CD4-positive, CD25-positive, alpha-beta regulatory T cell (primary cell): ENCODE results near the gene NRL. TPM values are rescaled to one million over a fixed set of nuclear protein-coding genes. Genes with fewer than 3 reads are reported as not detected.
"Not testable (repeated sequence)": the region's sequence is repeated elsewhere in the genome, so short reads cannot be mapped to it uniquely, and the experiment has no call there.

Experiments
- ATAC-seq, 2 donors: fragments of 150-1000 bp; cut with Tn5 transposase; one replicate each; pipeline ENCODE4 v1.10.0; 2021; ENCODE audit warnings: low read depth in 2 of 2, moderate number of reproducible peaks in 2 of 2, moderate library complexity in 1 of 2
- DNase-seq, 3 donors: peaks; one replicate each; pipeline versions ENCODE4 v3.0.0 to v3.0.0-alpha.2; 2012 to 2022; ENCODE audit warnings: mixed read lengths in 1 of 3
- H3K27ac ChIP-seq: one replicate; pipeline ENCODE4 v1.7.0; 2013; ENCODE audit warnings: mild to moderate bottlenecking, low read length; ENCODE audit not compliant: insufficient read depth, poor library complexity, severe bottlenecking
- H3K27me3 ChIP-seq: one replicate; pipeline ENCODE4 v1.7.0; 2013; ENCODE audit warnings: low read length; ENCODE audit not compliant: control insufficient read depth, insufficient read depth
- H3K36me3 ChIP-seq: one replicate; pipeline ENCODE4 v1.7.0; 2013; ENCODE audit warnings: mild to moderate bottlenecking, low read length, moderate library complexity; ENCODE audit not compliant: control insufficient read depth, insufficient read depth
- H3K4me1 ChIP-seq: 2 replicates; pipeline ENCODE4 v1.7.0; 2013; ENCODE audit warnings: mild to moderate bottlenecking, low read length; ENCODE audit not compliant: insufficient read depth, control insufficient read depth, poor library complexity, severe bottlenecking
- H3K4me3 ChIP-seq: one replicate; pipeline ENCODE4 v1.7.0; 2013; ENCODE audit warnings: low read depth, mild to moderate bottlenecking, low read length, moderate library complexity
- H3K9me3 ChIP-seq, 2 experiments: 1 replicate in 1 of 2; 2 replicates in 1 of 2; pipeline ENCODE4 v1.7.0; 2013; ENCODE audit warnings: low read length in 2 of 2, mild to moderate bottlenecking in 1 of 2, moderate library complexity in 1 of 2; ENCODE audit not compliant: control insufficient read depth in 2 of 2
- H3K27ac Mint-ChIP-seq, 3 donors: one replicate each; pipeline ENCODE4 v1.8.0; 2020 to 2022; ENCODE audit warnings: mild to moderate bottlenecking in 3 of 3, mixed read lengths in 3 of 3, moderate library complexity in 2 of 3
- H3K27me3 Mint-ChIP-seq: one replicate; pipeline ENCODE4 v1.8.0; 2022; ENCODE audit warnings: mild to moderate bottlenecking, mixed read lengths
- H3K36me3 Mint-ChIP-seq: one replicate; pipeline ENCODE4 v1.8.0; 2020; ENCODE audit warnings: mixed read lengths
- H3K4me1 Mint-ChIP-seq, 4 donors: one replicate each; pipeline ENCODE4 v1.8.0; 2020 to 2022; ENCODE audit warnings: mixed read lengths in 4 of 4, mild to moderate bottlenecking in 1 of 4
- H3K4me3 Mint-ChIP-seq, 4 donors: one replicate each; pipeline ENCODE4 v1.8.0; 2020 to 2022; ENCODE audit warnings: mild to moderate bottlenecking in 4 of 4, mixed read lengths in 4 of 4, moderate library complexity in 3 of 4
- H3K9me3 Mint-ChIP-seq, 7 donors: one replicate each; pipeline ENCODE4 v1.8.0; 2020 to 2022; ENCODE audit warnings: mixed read lengths in 7 of 7, mild to moderate bottlenecking in 3 of 7, moderate library complexity in 2 of 7
- polyA plus RNA-seq, 4 donors: library from polyadenylated mRNA; unstranded; fragments of 300-500 nt; fragmentation: Illumina TruSeq; gene quantifications; one replicate each; pipeline ENCODE4 v1.2.3, GENCODE V29; 2021
- total RNA-seq: library from RNA; stranded (reverse); gene quantifications from one replicate; pipeline ENCODE4 v1.2.3, GENCODE V29; 2022

NRL gene
- total and polyA plus RNA-seq, 5 donors from 2014 or later: 1.9 to 2.9 (median 2.2) TPM

DNA sequence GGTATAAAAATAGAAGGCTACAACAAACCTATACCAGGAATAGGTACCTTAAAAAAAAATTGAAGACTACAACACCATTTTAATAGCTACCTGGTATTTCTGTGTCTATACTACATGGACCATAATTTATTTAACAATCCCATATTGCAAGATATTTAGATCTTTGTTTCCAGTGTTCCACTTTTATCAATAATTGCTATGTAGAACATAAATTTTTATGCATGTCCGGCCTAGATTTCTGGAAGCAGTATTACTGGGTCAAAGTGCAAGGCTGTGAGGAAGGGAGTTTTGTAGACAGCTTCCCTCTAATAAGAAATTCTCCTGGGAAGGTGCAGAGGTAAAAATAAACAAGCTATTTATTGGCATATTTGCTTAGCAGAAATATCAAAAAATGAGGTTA lies 4.2 kb downstream of the NRL start:
- no peaks in the 10 kb centered on the region for H3K9me3 ChIP-seq
- H3K4me1 ChIP-seq: peaks cover 21% of the 10 kb centered on the region
- H3K27ac ChIP-seq: no peak overlapping the region
- H3K27ac Mint-ChIP-seq: peak overlapping the region in 1 of 3 donors; percentile 60
- no peak overlapping the region for H3K4me3 ChIP-seq
- H3K36me3 ChIP-seq: no peaks in the 10 kb centered on the region
- DNase-seq (no peak), ATAC-seq (no peak)
- no peaks in the 10 kb centered on the region for H3K27me3 Mint-ChIP-seq
- peak overlapping the region in 1 of 4 donors; percentile 39 for H3K4me3 Mint-ChIP-seq
- H3K36me3 Mint-ChIP-seq: no peaks in the 10 kb centered on the region
- peaks cover 0 to 1% (median 0%) of the 10 kb centered on the region in 7 donors for H3K9me3 Mint-ChIP-seq
- no peaks in the 10 kb centered on the region for H3K27me3 ChIP-seq
- H3K4me1 Mint-ChIP-seq: peaks cover 9 to 28% (median 18%) of the 10 kb centered on the region in 4 donors

DNA sequence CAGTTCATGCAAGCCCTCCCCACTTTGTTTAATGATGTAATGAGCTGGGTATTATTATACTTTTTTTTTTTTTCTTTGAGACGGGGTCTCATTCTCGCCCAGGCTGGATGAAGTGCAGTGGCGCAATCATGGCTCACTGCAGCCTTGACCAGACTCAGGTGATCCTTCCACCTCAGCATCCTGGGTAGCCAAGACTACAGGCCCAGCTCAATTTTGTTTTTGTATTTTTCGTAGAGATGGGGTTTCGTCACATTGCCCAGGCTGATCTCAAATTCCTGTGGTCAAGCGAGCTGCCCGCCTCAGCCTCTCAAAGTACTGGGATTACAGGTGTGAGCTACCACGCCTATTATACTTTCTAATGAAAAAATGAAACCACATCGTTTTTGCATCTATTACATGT lies 4.7 kb downstream of the NRL start:
- H3K4me3 Mint-ChIP-seq: no peak overlapping the region

DNA sequence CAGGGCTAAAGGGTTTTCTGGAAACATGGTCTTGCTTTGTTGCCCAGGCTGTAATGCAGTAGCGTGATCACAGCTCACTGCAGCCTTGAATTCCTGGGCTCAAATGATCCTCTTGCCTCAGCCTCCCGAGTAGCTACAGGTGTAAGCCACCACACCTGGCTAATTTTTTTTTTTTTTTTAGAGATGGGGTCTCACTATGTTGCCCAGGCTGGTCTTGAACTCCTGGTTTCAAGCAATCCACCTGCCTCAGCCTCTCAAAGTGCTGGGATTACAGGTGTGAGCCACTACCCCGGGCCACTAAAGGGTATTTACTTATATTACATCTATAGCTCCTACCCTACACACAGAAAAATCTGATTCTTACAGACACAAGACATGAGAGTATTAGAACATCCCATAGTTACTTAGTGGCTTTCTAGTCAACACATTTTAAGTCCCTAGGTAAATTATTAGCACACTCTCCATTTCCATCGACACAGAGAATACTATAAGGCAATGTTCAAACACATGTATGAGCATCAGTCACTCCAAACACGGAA lies 6.3 kb downstream of the NRL start:
- H3K9me3 Mint-ChIP-seq: peaks cover 0 to 1% (median 0%) of the 10 kb centered on the region in 7 donors
- H3K36me3 Mint-ChIP-seq: peaks cover 15% of the 10 kb centered on the region
- H3K9me3 ChIP-seq: no peaks in the 10 kb centered on the region
- peaks cover 9 to 21% (median 15%) of the 10 kb centered on the region in 4 donors for H3K4me1 Mint-ChIP-seq
- H3K27me3 ChIP-seq: no peaks in the 10 kb centered on the region
- H3K4me3 ChIP-seq: peak overlapping the region; percentile 46
- peak; percentile 16 to 18 for ATAC-seq
- peaks cover 6% of the 10 kb centered on the region for H3K36me3 ChIP-seq
- DNase-seq: no peak
- H3K27me3 Mint-ChIP-seq: no peaks in the 10 kb centered on the region
- H3K4me3 Mint-ChIP-seq: peak overlapping the region in 1 of 4 donors; percentile 70
- peak overlapping the region; percentile 90 to 99 (median 95) for H3K27ac Mint-ChIP-seq
- peaks cover 13% of the 10 kb centered on the region for H3K4me1 ChIP-seq
- peak overlapping the region; percentile 82 for H3K27ac ChIP-seq

More for the DNA sequence above, 4.7 kb downstream of the NRL start:
- no peak for DNase-seq
- Histone ChIP-seq H3K4me1 (peaks cover 17% of the 10 kb centered on the region), H3K9me3 (no peaks in the 10 kb centered on the region), H3K36me3 (no peaks in the 10 kb centered on the region), H3K4me3 (no peak overlapping the region), H3K27me3 (no peaks in the 10 kb centered on the region), H3K27ac (no peak overlapping the region)
- no peak for ATAC-seq
- Mint-ChIP-seq H3K27me3 (no peaks in the 10 kb centered on the region), H3K4me1 (peaks cover 6 to 23% (median 16%) of the 10 kb centered on the region in 4 donors), H3K9me3 (peaks cover 0 to 1% (median 0%) of the 10 kb centered on the region in 7 donors), H3K36me3 (peaks cover 2% of the 10 kb centered on the region), H3K27ac (no peak overlapping the region)

DNA sequence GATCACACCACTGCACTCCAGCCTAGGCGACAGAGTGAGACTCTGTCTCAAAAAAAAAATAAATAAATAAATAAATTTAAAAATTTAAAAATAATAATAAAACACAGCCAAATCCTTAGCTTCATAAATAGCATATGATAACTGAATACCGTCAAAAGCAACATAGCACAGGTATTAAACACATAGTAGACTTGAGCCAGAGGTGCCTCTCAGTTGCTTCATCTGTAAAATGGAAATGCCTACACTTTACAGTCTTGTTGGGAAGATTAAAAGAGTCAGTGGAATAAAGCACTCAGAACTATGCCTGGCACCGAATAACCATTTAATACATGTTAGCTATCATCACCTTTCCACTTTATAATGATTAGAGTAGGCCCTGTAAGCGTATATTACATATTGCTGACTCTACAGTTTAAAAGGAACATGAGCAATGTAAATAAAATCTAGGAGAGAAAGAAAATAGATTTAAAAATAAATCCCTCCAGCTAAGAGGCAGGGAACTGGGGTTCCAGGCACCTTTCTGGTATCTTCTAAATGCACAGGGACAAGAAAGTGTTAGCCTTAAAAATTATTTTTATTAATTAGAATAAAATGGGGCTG lies 8.0 kb downstream of the NRL start:
- Mint-ChIP-seq H3K27me3 (no peaks in the 10 kb centered on the region), H3K4me3 (no peak overlapping the region), H3K9me3 (peaks cover 0 to 1% (median 0%) of the 10 kb centered on the region in 7 donors), H3K36me3 (peaks cover 28% of the 10 kb centered on the region), H3K4me1 (peaks cover 9 to 21% (median 13%) of the 10 kb centered on the region in 4 donors), H3K27ac (no peak overlapping the region)
- ATAC-seq (no peak), DNase-seq (no peak)
- no peaks in the 10 kb centered on the region for H3K9me3 ChIP-seq
- peaks cover 18% of the 10 kb centered on the region for H3K36me3 ChIP-seq
- peaks cover 9% of the 10 kb centered on the region for H3K4me1 ChIP-seq
- H3K27ac ChIP-seq: no peak overlapping the region
- no peak overlapping the region for H3K4me3 ChIP-seq
- no peaks in the 10 kb centered on the region for H3K27me3 ChIP-seq

DNA sequence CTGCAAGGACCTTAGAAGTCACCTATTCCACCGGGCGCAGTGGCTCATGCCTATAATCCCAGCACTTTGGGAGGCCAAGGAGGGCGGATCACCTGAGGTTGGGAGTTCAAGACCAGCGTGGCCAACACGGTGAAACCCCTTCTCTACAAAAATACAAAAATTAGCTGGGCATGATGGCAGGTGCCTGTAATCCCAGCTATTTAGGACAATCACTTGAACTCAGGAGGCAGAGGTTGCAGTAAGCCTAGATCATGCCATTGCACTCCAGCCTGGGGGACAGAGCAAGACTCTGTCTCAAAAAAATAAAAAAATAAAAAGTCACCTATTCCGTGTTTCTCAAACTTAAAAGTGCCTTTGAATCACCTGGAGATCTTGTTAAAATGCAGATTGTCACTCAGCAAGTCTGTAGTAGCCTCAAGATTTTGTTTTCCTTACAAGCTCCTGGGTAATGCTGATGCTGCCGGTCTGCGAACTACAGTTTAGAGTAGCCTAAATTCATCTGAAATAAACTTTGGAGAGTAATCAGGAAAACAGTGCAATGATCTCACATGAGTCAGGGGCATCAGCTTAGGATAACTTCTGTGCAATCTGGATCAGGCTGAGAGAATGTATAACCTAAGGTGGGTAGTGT lies 9.0 kb downstream of the NRL start:
- not testable (repeated sequence) for H3K9me3 ChIP-seq, ATAC-seq, H3K27ac ChIP-seq, H3K4me1 ChIP-seq, H3K9me3 Mint-ChIP-seq, H3K4me3 ChIP-seq, H3K4me3 Mint-ChIP-seq, DNase-seq, H3K27me3 Mint-ChIP-seq, H3K27me3 ChIP-seq
- Mint-ChIP-seq H3K27ac (peak overlapping the region in 2 of 3 donors; percentile 9 to 17), H3K4me1 (peaks cover 9 to 21% (median 13%) of the 10 kb centered on the region in 4 donors), H3K36me3 (peaks cover 33% of the 10 kb centered on the region)
- H3K36me3 ChIP-seq: peaks cover 19% of the 10 kb centered on the region

DNA sequence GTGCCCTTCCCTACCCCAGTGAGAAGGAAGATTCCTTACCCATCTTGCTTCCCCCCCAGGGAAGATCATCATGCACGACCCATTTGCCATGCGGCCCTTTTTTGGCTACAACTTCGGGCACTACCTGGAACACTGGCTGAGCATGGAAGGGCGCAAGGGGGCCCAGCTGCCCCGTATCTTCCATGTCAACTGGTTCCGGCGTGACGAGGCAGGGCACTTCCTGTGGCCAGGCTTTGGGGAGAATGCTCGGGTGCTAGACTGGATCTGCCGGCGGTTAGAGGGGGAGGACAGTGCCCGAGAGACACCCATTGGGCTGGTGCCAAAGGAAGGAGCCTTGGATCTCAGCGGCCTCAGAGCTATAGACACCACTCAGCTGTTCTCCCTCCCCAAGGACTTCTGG lies 11.3 kb downstream of the NRL start:
- H3K27me3 ChIP-seq: no peaks in the 10 kb centered on the region
- H3K4me1 ChIP-seq: peaks cover under 1% of the 10 kb centered on the region
- H3K4me3 Mint-ChIP-seq: peak overlapping the region in 1 of 4 donors; percentile 54
- no peaks in the 10 kb centered on the region for H3K27me3 Mint-ChIP-seq
- no peak overlapping the region for H3K27ac Mint-ChIP-seq
- no peak overlapping the region for H3K27ac ChIP-seq
- DNase-seq (no peak), ATAC-seq (no peak)
- no peaks in the 10 kb centered on the region for H3K9me3 ChIP-seq
- H3K4me1 Mint-ChIP-seq: peaks cover 3 to 12% (median 7%) of the 10 kb centered on the region in 4 donors
- peaks cover 33% of the 10 kb centered on the region for H3K36me3 ChIP-seq
- H3K36me3 Mint-ChIP-seq: peaks cover 41% of the 10 kb centered on the region
- no peak overlapping the region for H3K4me3 ChIP-seq
- peaks cover 0 to 1% (median 0%) of the 10 kb centered on the region in 7 donors for H3K9me3 Mint-ChIP-seq

DNA sequence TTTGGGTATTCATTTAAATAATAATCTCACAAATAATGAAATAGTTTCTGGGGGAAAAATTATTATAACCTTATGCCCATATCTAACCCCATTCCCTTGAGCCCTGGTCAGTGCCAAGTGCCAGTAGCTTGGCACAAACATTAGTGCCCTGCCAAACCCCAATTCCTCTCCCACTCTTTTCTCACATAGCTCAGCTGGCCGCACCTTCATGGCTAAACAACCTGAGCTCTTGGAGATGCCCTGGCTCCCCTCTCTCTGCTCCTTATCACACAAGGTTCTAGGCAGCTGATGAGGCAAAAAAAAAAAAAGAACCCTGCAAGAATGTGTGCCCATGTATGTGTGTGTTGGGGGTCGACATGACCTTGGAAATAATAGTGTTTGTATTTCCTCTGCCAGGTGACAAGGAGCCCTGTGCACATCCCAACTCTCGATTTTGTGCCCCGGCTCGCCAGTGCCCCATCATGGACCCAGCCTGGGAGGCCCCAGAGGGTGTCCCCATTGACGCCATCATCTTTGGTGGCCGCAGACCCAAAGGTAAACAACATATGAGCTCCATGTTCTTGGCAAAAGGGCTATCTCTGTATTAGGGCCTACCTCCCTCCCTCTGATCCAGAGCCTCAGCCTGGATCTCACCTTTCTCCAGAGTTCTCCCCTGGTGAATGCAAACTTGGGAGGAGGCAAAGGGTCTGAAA lies 12.2 kb downstream of the NRL start:
- ATAC-seq (no peak), DNase-seq (no peak)
- Mint-ChIP-seq H3K27me3 (no peaks in the 10 kb centered on the region), H3K9me3 (peaks cover 0 to 1% (median 0%) of the 10 kb centered on the region in 7 donors), H3K4me3 (no peak overlapping the region), H3K4me1 (peaks cover under 1 to 5% (median 3%) of the 10 kb centered on the region in 4 donors), H3K27ac (no peak overlapping the region), H3K36me3 (peaks cover 45% of the 10 kb centered on the region)
- no peak overlapping the region for H3K27ac ChIP-seq
- H3K27me3 ChIP-seq: no peaks in the 10 kb centered on the region
- H3K4me1 ChIP-seq: no peaks in the 10 kb centered on the region
- H3K36me3 ChIP-seq: peaks cover 40% of the 10 kb centered on the region
- H3K9me3 ChIP-seq: no peaks in the 10 kb centered on the region
- no peak overlapping the region for H3K4me3 ChIP-seq
